Measurements from ENCODE around the gene DCLK1. TPM values are rescaled to one million over a fixed set of nuclear protein-coding genes. Genes with fewer than 3 reads are reported as not detected.

Gene DCLK1
- total RNA-seq, 2 donors from 2014 or later, result 3.8 to 3.9 TPM

DNA sequence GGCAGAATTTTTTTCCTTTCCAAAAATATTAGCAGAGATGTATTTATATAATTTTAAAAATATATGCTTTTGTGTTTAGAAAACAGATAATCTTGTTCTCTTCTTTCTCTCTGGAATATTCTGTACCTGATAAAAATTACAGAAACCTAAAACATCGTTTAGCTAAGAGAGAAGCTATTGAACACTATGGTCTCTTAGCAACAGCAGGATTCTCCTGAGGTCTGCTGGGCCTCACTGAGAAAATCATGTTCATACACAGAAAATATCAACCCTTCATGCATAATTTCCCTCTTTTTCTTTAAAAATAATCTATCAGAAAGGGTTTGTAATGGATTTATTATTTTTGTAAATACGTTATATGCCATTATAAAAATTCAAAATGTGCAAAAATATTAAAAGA, 242.2 kb downstream of the DCLK1 start:
- H3K4me3 ChIP-seq, result no peak overlapping the region
- no peaks in the 10 kb centered on the region for H3K4me1 ChIP-seq (replicated peaks)
- no peaks in the 10 kb centered on the region for H3K27me3 ChIP-seq (replicated peaks; ENCODE audit: insufficient read depth)
- WGBS, result 50% methylated on average over 2 of the region's 2 CpGs
- no peaks in the 10 kb centered on the region for H3K9me3 ChIP-seq
- no peaks in the 10 kb centered on the region for H3K36me3 ChIP-seq
- TF ChIP-seq POLR2A (IDR thresholded peaks at IDR 0.05), result no peak
- TF ChIP-seq, protein P1, sequence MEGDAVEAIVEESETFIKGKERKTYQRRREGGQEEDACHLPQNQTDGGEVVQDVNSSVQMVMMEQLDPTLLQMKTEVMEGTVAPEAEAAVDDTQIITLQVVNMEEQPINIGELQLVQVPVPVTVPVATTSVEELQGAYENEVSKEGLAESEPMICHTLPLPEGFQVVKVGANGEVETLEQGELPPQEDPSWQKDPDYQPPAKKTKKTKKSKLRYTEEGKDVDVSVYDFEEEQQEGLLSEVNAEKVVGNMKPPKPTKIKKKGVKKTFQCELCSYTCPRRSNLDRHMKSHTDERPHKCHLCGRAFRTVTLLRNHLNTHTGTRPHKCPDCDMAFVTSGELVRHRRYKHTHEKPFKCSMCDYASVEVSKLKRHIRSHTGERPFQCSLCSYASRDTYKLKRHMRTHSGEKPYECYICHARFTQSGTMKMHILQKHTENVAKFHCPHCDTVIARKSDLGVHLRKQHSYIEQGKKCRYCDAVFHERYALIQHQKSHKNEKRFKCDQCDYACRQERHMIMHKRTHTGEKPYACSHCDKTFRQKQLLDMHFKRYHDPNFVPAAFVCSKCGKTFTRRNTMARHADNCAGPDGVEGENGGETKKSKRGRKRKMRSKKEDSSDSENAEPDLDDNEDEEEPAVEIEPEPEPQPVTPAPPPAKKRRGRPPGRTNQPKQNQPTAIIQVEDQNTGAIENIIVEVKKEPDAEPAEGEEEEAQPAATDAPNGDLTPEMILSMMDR (IDR thresholded peaks at IDR 0.05), result no peak
- TF ChIP-seq POLR2AphosphoS5 (IDR thresholded peaks at IDR 0.05), result no peak
- intact Hi-C loops (cut with DNase I), result no loop called here
- no peak overlapping the region for H3K27ac ChIP-seq
- no peak for DNase-seq (ENCODE audit: low spot score)

DNA sequence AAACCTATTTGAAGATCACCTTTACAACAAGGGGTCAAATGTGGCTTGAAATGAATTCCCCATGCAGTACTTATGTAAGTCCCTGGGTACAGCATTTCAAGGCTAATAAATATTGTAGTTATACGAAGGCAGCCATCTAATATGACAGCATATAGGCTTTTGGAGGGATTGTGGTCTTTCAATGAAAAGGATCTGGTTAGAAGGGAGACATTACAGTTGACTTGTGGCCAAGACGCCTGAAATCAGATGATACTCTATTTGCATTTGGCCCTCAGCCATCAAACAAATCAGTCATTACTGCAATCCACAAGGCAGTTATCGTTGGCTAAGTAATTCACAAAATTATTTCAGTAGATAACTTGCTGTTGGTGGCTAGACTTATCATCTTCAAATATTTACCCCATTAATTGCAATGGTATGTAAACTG, 242.7 kb downstream of the DCLK1 start:
- Histone ChIP-seq H3K4me1 (replicated peaks) (no peaks in the 10 kb centered on the region), H3K4me3 (no peak overlapping the region), H3K36me3 (no peaks in the 10 kb centered on the region), H3K27ac (no peak overlapping the region), H3K9me3 (no peaks in the 10 kb centered on the region), H3K27me3 (replicated peaks; ENCODE audit: insufficient read depth) (no peaks in the 10 kb centered on the region)
- WGBS, result 35% methylated on average over 3 of the region's 3 CpGs
- TF ChIP-seq, protein P1 (IDR thresholded peaks at IDR 0.05), result no peak
- TF ChIP-seq POLR2A (IDR thresholded peaks at IDR 0.05), result no peak
- no peak for TF ChIP-seq POLR2AphosphoS5 (IDR thresholded peaks at IDR 0.05)
- intact Hi-C loops (cut with DNase I), result no loop called here
- no peak for DNase-seq (ENCODE audit: low spot score)

DNA sequence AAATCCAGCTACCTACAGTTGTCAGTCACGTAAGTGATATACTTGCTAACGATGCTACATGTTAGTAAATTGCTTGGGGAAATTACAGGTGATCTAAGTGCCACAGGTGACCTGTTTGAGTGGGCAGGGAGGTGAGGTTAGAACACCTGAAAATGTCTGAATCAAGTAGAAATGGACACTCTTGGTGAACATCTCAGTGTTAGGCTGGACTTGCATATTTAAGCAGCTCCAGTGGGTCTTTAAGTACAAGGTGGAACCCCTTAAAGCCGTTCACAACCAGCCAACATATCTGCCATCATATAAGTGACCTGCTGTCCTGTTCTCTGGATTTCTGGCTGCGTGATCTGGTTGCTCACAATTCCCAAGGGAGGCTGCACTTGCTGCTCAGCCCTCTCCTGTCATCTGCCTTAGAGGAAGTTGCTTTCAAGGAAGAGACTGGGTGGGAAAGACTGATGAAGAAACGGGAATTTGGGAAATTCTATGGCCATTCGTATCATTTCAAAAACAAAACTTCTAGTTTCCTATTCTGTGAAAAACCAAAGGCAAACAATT, 244.0 kb downstream of the DCLK1 start:
- no peaks in the 10 kb centered on the region for H3K36me3 ChIP-seq
- intact Hi-C loops (cut with DNase I), result no loop called here
- no peak for DNase-seq (ENCODE audit: low spot score)
- TF ChIP-seq POLR2A (IDR thresholded peaks at IDR 0.05), result no peak
- TF ChIP-seq, protein P1 (IDR thresholded peaks at IDR 0.05), result no peak
- no peak for TF ChIP-seq POLR2AphosphoS5 (IDR thresholded peaks at IDR 0.05)
- 70% methylated on average over 6 of the region's 6 CpGs for WGBS
- no peak overlapping the region for H3K4me3 ChIP-seq
- no peaks in the 10 kb centered on the region for H3K9me3 ChIP-seq
- H3K4me1 ChIP-seq (replicated peaks), result no peaks in the 10 kb centered on the region
- no peaks in the 10 kb centered on the region for H3K27me3 ChIP-seq (replicated peaks; ENCODE audit: insufficient read depth)
- H3K27ac ChIP-seq, result no peak overlapping the region

DNA sequence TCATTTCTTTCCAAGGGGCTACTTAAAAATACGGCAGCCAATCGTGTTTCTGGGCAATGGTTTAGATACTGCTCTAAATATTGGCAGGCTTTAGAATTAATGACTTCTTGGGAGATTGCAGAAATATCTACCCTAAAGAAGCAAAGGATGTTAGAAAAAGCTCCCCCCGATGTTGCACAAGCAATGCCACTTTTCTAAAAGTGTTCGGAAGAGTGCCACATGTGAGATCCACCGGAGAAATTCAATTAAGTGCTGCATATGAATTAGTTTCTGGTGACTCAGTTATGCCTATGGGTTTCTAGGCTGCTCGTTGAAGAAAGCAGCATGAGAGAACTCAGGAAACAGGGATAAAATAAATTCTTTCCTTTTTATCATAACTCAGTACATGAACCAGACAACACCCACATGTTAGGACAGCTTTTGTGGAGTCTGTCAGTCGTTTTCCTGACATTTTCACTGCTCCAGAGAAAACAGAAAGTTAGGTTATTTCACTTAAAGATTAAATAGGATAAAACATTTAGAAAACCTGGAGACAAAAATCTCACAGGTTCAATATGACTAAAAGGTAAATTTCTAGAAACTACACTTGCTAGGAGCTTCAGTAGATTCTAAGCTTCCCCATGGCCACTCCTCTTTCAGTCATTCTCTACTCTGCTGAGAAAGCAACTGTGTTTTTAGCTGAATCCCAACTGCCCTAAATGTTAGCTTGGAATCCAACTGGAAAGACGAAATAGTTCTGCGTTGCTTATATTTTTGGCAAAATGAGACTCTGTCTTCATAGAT, 244.7 kb downstream of the DCLK1 start:
- H3K9me3 ChIP-seq, result no peaks in the 10 kb centered on the region
- no peaks in the 10 kb centered on the region for H3K36me3 ChIP-seq
- TF ChIP-seq POLR2A (IDR thresholded peaks at IDR 0.05) (no peak), POLR2AphosphoS5 (IDR thresholded peaks at IDR 0.05) (no peak)
- TF ChIP-seq, protein P1 (IDR thresholded peaks at IDR 0.05), result no peak
- intact Hi-C loops (cut with DNase I), result no loop called here
- no peak overlapping the region for H3K27ac ChIP-seq
- WGBS, result 86% methylated on average over 9 of the region's 9 CpGs
- H3K27me3 ChIP-seq (replicated peaks; ENCODE audit: insufficient read depth), result no peaks in the 10 kb centered on the region
- H3K4me3 ChIP-seq, result no peak overlapping the region
- no peak for DNase-seq (ENCODE audit: low spot score)
- H3K4me1 ChIP-seq (replicated peaks), result no peaks in the 10 kb centered on the region

Data from prostate gland (tissue), 2 donors.